ENCODE measurements around the gene PAQR7.

Gene PAQR7

DNA sequence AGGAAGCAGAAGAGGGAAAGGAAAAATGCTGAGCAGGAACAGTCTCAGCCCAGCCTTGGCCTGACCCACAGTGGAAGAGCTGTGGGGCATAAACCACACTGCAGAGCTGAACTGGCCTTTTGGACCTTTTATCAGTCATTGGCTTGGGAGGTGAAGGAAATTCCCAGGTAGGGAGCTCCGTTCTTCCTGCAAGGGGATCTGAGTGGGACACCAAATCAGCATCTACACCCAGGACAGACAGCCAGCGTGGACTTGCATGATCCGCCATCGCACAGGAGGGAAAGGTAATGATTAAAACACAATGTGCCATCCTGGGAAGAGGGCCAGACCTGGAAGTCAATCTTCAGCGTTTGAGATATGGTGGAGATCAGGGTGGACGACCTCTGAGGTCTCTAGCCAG lies 56.9 kb downstream of the PAQR7 start:
- no peak for DNase-seq (ENCODE audit: low read depth in 4 of 4, low spot score in 1 of 4)

DNA sequence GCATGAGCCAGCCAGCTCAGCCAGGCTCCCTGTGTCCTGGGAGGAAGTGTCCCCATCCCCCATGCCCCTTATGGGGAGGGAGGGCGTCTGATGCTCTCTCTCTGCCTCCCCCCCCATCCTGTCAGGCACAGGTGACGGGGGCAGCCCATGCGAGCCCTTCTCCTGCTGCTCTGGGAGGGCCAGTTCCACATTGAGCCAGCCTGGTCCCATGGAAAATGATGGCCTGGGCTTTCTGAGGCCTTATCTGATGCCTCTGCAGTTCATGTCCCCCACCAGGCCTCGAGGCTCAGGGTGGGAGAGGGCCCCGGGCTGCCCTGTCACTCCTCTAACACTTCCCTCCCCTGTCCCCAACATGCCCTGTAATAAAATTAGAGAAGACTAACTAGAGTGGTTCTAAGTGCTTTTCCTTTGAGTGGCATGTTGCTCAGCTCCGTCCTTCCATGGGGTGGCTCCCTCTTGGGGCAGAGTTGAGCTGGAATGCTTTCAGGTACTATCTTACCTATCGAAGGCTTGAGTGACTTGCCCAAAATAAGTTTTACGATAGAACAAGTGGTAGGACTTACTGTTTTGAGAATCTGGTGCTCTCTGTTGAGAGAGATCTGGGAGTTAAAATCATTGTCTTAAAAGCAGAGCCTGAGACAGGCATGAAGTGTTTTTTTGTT lies 57.5 kb downstream of the PAQR7 start:
- no peak for DNase-seq (ENCODE audit: low read depth in 4 of 4, low spot score in 1 of 4)

DNA sequence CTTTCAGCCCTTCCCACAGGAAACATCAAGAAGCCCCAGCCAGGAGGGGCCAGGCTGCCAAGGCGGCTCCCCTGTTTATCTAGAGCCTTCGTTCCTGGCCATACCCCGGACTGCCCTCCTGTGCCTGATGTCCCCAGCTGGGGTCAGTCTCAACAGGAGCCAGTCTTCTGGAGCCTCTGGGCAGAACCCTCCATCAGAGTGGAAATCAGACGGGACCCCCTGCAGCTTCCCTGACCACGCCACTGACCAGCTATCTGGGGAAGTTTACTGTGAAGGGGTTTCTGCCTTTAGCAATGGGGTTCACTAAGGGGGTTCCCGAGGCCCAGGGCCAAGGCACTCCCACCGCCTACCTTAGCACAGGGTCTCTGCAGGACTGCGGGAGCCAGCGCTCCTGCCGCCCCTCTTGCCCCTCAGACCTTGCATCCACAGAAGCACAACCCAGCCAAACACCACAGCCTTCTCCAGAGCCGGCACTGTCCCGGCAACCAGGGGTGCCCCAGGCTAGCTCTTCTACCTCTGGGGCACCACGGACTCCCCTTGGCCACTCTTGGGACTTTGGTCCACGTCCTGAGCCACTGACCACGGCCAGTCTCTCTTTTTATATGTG lies 59.3 kb downstream of the PAQR7 start:
- DNase-seq (ENCODE audit: low read depth in 4 of 4, low spot score in 1 of 4), result no peak

DNA sequence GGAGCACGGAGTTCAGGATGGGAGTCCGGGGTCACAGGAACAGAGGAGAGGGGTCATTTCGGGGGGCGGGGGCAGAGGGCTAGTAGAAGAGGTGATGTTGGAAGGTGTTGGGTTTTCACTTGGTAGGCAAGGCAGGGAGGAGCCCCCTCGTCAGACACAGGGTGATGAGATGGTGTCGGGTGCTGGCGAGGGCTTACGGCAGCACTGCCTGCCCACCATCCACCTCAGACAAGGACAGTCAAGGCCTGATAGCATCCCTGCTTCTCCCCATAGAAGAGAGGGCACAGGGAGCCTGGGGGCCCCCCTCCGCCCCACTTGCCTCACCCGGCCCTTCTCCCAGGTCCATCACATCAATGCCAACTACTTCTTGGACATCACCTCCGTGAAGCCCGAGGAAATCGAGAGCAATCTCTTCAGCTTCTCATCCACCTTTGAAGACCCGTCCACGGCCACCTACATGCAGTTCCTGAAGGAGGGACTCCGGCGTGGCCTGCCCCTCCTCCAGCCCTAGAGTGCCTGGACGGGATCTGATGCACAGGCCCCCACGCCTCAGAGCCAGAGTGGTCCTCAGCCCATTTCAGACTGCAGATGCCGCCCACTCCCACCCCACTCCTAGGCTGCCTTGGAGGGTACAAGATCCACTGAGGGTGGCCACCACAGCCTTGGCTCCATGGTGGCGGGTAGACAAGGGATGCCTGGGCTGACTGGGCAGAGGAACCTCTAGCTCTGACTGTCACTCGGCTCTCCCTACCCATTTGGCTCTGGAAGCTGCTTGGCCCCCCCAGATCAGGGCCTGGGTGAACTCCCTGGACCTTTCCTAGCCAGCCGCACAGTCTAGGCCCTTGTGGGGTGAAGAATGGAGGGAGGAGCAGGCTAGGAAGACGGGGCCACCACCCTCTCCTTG lies 60.0 kb downstream of the PAQR7 start:
- no peak for DNase-seq (ENCODE audit: low read depth in 4 of 4, low spot score in 1 of 4)

DNA sequence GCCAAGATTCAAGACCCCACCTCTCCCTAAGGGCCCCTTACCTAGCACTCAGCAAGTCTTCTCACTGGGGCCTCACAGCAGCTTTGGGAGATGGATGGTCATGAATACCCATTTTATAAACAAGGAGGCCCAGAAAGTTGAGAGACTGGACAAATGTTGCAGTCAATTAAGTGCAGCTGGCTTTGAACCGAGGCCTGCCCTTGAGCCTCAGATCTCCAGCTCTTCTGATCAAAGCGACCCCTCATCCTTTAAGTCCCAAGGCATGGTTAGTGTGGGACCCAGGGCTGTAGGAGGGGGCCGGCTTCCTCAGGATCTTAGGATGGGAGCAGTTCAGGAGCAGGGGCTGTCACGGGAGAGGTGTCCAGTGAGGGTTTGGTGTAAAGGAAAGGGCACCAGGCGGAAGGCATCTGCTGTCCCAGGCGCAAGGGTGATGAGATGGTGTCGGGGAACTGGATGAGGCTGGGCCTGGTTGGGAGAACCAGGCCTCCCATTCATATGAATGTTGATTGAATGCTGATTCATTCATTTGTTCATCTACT lies 60.9 kb downstream of the PAQR7 start:
- DNase-seq (ENCODE audit: low read depth in 4 of 4, low spot score in 1 of 4), result no peak

DNA sequence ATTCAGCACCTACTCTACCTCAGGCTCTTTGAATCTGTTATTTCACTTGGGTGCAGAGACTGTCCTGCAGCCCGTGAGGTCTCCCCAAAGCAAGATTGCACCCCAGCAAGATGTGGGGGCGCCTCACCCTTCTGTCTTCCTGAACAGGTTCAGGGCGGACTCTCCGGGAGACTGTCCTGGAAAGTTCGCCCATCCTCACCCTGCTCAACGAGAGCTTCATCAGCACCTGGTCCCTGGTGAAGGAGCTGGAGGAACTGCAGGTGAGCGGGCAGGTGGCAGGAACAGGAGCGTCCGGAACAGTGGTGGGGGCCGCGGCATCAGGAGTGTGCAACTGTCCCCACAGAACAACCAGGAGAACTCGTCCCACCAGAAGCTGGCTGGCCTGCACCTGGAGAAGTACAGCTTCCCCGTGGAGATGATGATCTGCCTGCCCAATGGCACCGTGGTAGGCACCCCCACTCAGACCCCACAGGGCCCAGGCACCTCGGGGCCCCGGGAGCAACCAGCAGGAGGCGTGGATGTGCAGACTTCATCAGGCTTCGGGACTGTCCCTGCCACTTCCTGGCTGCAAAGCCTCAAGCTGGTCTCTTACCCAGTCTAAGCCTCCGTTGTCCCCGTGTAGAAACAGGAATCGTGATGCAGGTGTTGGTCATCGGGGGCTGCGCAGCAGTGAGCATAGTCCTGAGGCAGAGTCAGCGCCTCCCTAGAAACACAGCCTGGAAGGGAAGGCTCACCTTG lies 61.6 kb downstream of the PAQR7 start:
- no peak for DNase-seq (ENCODE audit: low read depth in 4 of 4, low spot score in 1 of 4)

DNA sequence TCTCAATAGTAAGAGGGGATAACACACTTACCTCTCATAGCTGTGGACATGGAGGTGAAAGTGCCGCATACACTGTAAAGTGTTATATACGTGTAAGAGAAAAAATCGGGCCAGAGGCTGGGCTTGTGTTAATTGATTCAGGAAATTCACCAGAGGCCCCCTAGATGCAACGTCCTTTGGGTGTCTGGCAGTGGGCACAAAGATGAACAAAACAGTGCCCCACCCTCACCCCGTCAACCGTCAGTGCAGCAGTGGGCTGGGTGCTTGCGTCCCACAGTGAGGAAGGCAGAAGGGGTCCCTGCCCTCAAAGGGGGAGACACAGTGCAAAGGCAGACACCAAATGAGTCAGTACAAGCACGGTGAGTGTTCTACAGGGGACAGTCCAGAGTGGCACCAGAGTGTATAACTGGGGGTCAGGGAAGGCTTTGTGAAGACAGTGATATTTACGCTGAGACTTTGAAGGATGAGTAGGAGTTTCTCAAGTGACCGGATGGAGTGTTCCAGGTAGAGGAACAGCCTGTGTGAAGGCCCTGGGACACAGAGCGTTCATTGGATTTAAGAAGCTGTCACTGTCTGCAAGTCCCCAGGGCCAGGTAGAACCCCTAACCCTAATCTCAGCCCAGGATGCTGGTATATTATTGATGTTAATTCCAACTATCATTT lies 62.3 kb downstream of the PAQR7 start:
- DNase-seq (ENCODE audit: low read depth in 4 of 4, low spot score in 1 of 4), result no peak

Data from stimulated activated CD4-positive, alpha-beta T cell treated with anti-CD3 and anti-CD28 coated beads, Interleukin-1b, Interleukin-23, amount 100 ng/mL, for 24 hours (primary cell).